Activated T-helper 1 cell treated with anti-CD3 and anti-CD28 coated beads, Interleukin-12 subunit alpha, Interleukin-12 subunit beta, Interleukin-2, Interleukin-4 antibody, amounts not matched to agents 30 ng/mL and 10 ng/mL and 1 ng/mL, durations not matched to agents 14 hours and 24 hours and 36 hours (primary cell): Measurements from ENCODE around the gene RNASE8. TPM values are rescaled to one million over a fixed set of nuclear protein-coding genes. Genes with fewer than 3 reads are reported as not detected.

Source experiments
- DNase-seq: peaks from one replicate; pipeline ENCODE4 v3.0.0; 2021; ENCODE audit warnings: low spot score
- H3K27ac Mint-ChIP-seq: one replicate; pipeline ENCODE4 v1.8.0; 2021; ENCODE audit warnings: mild to moderate bottlenecking, mixed read lengths
- H3K27me3 Mint-ChIP-seq: one replicate; pipeline ENCODE4 v1.8.0; 2022; ENCODE audit warnings: mild to moderate bottlenecking, moderate library complexity, mixed read lengths; ENCODE audit not compliant: insufficient read depth
- H3K36me3 Mint-ChIP-seq: one replicate; pipeline ENCODE4 v1.8.0; 2021; ENCODE audit warnings: low read depth, mixed read lengths
- H3K4me1 Mint-ChIP-seq: one replicate; pipeline ENCODE4 v1.8.0; 2021; ENCODE audit warnings: low read depth, mixed read lengths
- H3K4me3 Mint-ChIP-seq: one replicate; pipeline ENCODE4 v1.8.0; 2021; ENCODE audit warnings: mild to moderate bottlenecking, moderate library complexity, mixed read lengths
- H3K9me3 Mint-ChIP-seq: one replicate; pipeline ENCODE4 v1.8.0; 2021; ENCODE audit warnings: mixed read lengths
- intact Hi-C: fragments of 100-400 bp; cut with micrococcal nuclease; formaldehyde crosslinking; loops from one replicate; pipeline ENCODE4 v1.15.1; 2024
- total RNA-seq: library from RNA; stranded (reverse); gene quantifications from 2 replicates; pipeline ENCODE4 v1.2.3, GENCODE V29; 2022

The RNASE8 gene
- total RNA-seq, 1 donor from 2014 or later: not detected

DNA sequence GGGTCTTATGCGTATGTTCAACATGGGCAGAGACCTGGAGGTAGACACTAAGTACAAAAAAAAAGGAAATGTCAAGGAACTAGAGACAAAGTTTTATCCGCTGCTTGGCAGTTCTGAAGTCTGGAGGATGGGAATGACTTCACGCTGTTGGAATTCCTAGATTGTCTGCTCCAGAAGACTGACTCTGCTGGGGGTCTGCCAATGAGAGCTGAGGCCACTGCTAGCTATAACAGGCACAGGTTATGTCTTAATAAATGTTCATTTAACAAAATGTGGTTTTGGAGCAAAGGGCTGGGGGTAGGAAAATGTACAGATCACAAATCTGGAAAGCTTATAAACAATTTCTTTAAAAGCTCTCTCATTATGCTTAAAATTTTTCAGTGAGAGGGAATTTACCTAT, 5.9 kb downstream of the RNASE8 start:
- H3K27me3 Mint-ChIP-seq: peaks cover 57% of the 10 kb centered on the region
- H3K27ac Mint-ChIP-seq: no peak overlapping the region
- no peaks in the 10 kb centered on the region for H3K9me3 Mint-ChIP-seq
- intact Hi-C loops: no loop called here
- no peaks in the 10 kb centered on the region for H3K36me3 Mint-ChIP-seq
- no peak overlapping the region for H3K4me3 Mint-ChIP-seq
- H3K4me1 Mint-ChIP-seq: peaks cover 2% of the 10 kb centered on the region
- DNase-seq: no peak

- no peaks in the 10 kb centered on the region for H3K9me3 Mint-ChIP-seq
- peaks cover 25% of the 10 kb centered on the region for H3K4me1 Mint-ChIP-seq
- peaks cover 71% of the 10 kb centered on the region for H3K27me3 Mint-ChIP-seq
- no peak for DNase-seq
- no peak overlapping the region for H3K27ac Mint-ChIP-seq
- intact Hi-C loops: loop anchor here (1.0 kb wide), 1 partner anchor 25 kb away; no protein-coding TSS in a partner anchor
- H3K4me3 Mint-ChIP-seq: no peak overlapping the region
- no peaks in the 10 kb centered on the region for H3K36me3 Mint-ChIP-seq
These were observed 9.4 kb downstream of the RNASE8 start for GRCh38 chr14:21066882-21067502.

GRCh38 chr14:21068521-21069387, 11.1 kb downstream of the RNASE8 start:
- H3K9me3 Mint-ChIP-seq: no peaks in the 10 kb centered on the region
- peaks cover 70% of the 10 kb centered on the region for H3K27me3 Mint-ChIP-seq
- peak overlapping the region; percentile 29 for H3K27ac Mint-ChIP-seq
- no peaks in the 10 kb centered on the region for H3K36me3 Mint-ChIP-seq
- no peak for DNase-seq
- peak overlapping the region; percentile 70 for H3K4me3 Mint-ChIP-seq
- intact Hi-C loops: loop anchor here (1.0 kb wide), 2 partner anchors 19 to 39 kb away; no protein-coding TSS in a partner anchor
- peaks cover 32% of the 10 kb centered on the region for H3K4me1 Mint-ChIP-seq

DNA sequence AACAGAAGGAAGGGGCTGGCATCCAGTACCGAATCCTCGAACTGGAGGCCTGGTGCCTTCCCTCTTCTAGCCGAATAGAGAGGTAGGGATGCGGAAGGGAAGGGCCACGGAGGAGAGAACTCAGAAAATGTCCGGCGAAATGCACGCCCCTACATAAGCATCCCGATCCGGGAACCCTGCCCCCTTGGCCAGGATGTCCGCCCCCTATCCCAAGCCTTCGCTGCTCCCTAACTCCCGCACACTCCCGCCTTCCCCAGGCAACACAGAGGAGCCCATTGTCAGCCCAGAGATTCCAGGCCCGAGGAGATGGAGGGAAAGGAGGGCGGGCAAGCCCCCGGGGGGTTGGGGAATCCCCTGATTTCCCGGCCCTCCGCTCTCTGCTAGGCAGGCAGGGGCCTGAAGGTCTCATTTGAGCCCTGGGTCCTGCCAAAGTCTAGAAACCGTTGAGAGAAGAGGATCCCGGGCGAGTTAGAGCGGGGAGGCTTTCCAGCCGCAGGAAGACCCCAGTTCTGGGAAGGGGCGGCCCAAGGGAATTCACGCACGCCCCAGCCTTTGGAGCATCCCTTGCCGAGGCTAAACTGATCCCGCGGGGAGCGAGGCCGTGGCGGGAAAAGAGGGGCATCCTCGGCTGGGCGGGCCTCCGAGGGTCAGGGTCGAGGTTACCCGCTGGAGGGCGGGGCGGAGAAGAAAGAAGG, 11.9 kb downstream of the RNASE8 start:
- peaks cover 32% of the 10 kb centered on the region for H3K4me1 Mint-ChIP-seq
- no peaks in the 10 kb centered on the region for H3K36me3 Mint-ChIP-seq
- intact Hi-C loops: no loop called here
- no peak overlapping the region for H3K27ac Mint-ChIP-seq
- peak overlapping the region; percentile 70 for H3K4me3 Mint-ChIP-seq
- no peaks in the 10 kb centered on the region for H3K9me3 Mint-ChIP-seq
- peaks cover 70% of the 10 kb centered on the region for H3K27me3 Mint-ChIP-seq
- DNase-seq: no peak

DNA sequence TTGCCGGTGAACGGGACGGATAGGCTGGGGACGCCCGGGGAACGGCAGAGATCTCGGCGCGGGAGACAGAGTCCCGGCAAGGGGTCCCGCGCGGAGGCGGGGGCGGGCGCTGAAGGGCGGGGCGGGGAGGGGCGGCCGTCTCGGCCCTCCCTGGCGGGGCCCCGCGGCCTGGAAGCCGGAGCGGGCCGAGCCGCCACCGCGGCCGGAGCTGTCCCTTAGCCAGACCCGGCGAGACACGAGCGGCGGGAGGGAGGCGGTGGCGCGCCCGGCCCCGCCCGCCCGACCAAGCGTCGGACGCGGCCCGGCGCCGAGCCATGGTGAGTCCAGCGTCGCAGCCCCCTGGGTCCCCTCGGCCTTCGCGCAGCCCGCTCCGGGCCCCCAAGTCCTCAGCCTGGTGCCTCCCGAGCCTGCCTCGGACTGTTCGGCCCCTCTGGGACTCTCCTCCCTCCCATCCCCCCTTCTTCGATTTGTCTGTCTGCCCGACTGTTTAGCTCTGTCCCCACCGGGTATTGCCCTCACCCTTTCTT, 12.5 kb downstream of the RNASE8 start, which contains the start of gene ARHGEF40:
TSS of gene ARHGEF40 (plus strand) at position 222 of the 527 bp plus-strand sequence. CDS start at position 315, 93 bp downstream.
- Mint-ChIP-seq H3K9me3 (no peaks in the 10 kb centered on the region), H3K36me3 (no peaks in the 10 kb centered on the region), H3K4me3 (peak within 1 kb of the TSS; percentile 70), H3K4me1 (peaks cover 32% of the 10 kb centered on the region), H3K27ac (no peak within 1 kb of the TSS), H3K27me3 (peaks cover 70% of the 10 kb centered on the region)
- DNase-seq: no peak
- intact Hi-C loops: no loop called here

DNA sequence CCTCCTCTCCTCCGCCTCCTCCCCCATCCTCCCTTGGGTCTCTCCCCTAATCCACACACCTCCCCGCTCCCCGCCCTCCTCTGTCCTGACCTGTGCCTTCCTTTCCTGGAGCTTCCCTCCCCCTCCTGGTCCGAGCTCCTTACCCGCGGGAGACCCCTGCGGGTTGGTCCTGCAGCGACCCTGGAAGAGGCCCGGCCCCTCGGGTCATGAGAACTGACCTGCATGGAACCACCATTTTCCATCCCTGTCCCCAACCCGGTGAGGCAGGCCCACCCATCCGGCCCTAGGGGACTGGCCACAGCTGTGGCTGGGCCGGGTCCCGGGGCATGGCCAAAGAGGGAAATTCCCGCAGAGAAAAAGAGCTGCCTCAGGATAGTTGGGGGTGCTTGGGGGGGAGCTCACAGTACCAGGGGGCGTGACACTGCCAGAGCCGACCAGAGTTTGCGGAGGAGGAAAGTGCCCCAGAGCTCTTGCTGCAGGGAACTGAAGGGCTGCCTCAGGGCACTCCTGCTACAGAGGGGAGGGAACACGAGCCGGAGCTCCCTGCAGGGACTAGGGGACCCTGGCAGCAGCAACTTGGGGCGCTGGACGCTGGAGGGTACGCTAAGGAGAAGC, 13.1 kb downstream of the RNASE8 start:
- Mint-ChIP-seq H3K36me3 (no peaks in the 10 kb centered on the region), H3K27ac (no peak overlapping the region), H3K27me3 (peaks cover 66% of the 10 kb centered on the region), H3K4me3 (peak overlapping the region; percentile 70), H3K9me3 (no peaks in the 10 kb centered on the region), H3K4me1 (peaks cover 32% of the 10 kb centered on the region)
- intact Hi-C loops: no loop called here
- DNase-seq: no peak

DNA sequence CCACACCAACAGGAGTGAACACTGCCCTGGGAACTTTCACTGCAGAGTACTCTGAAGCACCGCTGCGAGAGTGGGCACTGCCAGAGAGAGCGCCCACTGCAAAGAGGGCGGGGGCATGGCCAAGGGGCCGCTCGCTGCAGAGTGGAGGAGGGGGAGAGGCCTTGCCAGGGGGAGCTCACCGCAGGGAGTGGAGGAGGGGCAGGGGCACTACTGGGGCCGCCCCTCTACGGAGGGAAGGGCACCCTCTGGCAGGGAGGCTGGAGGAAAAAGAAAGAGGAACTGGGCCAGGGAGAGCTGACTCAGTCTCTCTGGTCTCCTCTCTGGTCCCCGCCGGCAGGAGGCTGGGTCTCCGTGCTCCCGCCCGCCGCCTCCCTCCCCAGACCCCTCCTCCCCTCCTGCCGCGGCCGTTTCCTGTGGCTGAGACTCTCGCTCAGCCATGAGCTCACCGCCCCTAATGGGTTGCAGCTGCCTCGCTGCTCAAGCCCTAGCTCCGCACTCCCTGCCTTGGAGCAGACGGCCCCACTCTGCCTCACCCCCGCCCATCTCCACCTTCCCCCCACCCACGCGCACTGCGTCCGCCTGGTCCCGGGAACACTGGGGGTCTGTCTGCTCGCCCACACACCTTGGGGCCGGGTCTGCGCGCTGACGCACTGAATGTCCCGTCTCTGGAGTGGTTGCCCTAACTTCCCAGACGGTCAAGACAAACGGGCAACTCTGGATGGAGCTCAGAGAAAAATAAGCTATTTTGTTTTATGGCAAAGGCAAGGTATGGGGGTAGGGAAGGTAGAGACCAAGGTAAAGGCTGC, 13.8 kb downstream of the RNASE8 start:
- peak overlapping the region; percentile 70 for H3K4me3 Mint-ChIP-seq
- H3K9me3 Mint-ChIP-seq: no peaks in the 10 kb centered on the region
- intact Hi-C loops: no loop called here
- peaks cover 32% of the 10 kb centered on the region for H3K4me1 Mint-ChIP-seq
- peaks cover 63% of the 10 kb centered on the region for H3K27me3 Mint-ChIP-seq
- no peak overlapping the region for H3K27ac Mint-ChIP-seq
- no peak for DNase-seq
- H3K36me3 Mint-ChIP-seq: no peaks in the 10 kb centered on the region

DNA sequence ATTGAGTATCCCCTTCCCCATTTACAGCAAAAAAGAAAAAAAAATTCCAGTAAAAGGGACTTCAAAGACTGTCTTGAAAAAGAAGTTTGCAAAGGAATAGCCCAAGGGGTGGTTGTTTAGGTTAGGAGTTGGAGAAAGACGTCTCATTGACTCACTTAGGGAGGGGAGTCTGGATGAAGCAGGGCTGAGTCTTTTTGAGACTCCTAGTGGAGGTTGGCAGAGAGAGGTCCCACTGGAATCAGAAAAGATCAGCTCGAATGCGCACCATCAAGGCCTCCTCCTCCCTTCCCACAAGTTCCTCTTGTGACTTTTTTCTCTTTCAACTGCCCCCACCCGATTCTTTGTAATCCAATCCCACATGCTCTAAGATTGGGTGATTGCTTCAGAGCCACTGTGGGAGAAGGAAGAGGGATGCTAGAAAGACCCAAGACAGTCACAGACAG, 14.4 kb downstream of the RNASE8 start:
- H3K4me3 Mint-ChIP-seq: peak overlapping the region; percentile 57
- H3K9me3 Mint-ChIP-seq: no peaks in the 10 kb centered on the region
- H3K36me3 Mint-ChIP-seq: no peaks in the 10 kb centered on the region
- H3K27me3 Mint-ChIP-seq: peaks cover 57% of the 10 kb centered on the region
- DNase-seq: no peak
- intact Hi-C loops: no loop called here
- peaks cover 32% of the 10 kb centered on the region for H3K4me1 Mint-ChIP-seq
- no peak overlapping the region for H3K27ac Mint-ChIP-seq

GRCh38 chr14:21072781-21073339, 15.2 kb downstream of the RNASE8 start:
- Mint-ChIP-seq H3K27me3 (peaks cover 50% of the 10 kb centered on the region), H3K27ac (no peak overlapping the region), H3K4me1 (peaks cover 32% of the 10 kb centered on the region), H3K36me3 (no peaks in the 10 kb centered on the region), H3K9me3 (no peaks in the 10 kb centered on the region), H3K4me3 (no peak overlapping the region)
- intact Hi-C loops: no loop called here
- DNase-seq: no peak

DNA sequence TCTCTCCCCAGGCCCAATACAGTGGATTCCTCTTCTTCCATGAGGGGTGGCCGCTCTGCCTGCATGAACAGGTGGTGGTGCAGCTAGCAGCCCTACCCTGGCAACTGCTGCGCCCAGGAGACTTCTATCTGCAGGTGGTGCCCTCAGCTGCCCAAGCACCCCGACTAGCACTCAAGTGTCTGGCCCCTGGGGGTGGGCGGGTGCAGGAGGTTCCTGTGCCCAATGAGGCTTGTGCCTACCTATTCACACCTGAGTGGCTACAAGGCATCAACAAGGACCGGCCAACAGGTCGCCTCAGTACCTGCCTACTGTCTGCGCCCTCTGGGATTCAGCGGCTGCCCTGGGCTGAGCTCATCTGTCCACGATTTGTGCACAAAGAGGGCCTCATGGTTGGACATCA, 16.3 kb downstream of the RNASE8 start:
- Mint-ChIP-seq H3K4me3 (no peak overlapping the region), H3K36me3 (no peaks in the 10 kb centered on the region), H3K9me3 (no peaks in the 10 kb centered on the region), H3K27ac (no peak overlapping the region), H3K27me3 (peaks cover 44% of the 10 kb centered on the region), H3K4me1 (peaks cover 25% of the 10 kb centered on the region)
- intact Hi-C loops: no loop called here
- DNase-seq: no peak

DNA sequence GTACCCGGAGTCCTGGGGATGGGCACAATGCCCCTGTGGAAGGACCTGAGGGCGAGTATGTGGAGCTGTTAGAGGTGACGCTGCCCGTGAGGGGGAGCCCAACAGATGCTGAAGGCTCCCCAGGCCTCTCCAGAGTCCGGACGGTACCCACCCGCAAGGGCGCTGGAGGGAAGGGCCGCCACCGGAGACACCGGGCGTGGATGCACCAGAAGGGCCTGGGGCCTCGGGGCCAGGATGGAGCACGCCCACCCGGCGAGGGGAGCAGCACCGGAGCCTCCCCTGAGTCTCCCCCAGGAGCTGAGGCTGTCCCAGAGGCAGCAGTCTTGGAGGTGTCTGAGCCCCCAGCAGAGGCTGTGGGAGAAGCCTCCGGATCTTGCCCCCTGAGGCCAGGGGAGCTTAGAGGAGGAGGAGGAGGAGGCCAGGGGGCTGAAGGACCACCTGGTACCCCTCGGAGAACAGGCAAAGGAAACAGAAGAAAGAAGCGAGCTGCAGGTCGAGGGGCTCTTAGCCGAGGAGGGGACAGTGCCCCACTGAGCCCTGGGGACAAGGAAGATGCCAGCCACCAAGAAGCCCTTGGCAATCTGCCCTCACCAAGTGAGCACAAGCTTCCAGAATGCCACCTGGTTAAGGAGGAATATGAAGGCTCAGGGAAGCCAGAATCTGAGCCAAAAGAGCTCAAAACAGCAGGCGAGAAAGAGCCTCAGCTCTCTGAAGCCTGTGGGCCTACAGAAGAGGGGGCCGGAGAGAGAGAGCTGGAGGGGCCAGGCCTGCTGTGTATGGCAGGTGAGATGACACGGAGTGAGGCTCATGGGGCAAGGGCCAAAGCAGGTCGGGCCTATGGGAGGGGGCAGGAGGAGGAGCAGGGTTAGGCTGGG, 17.0 kb downstream of the RNASE8 start:
- H3K4me3 Mint-ChIP-seq: no peak overlapping the region
- DNase-seq: no peak
- no peak overlapping the region for H3K27ac Mint-ChIP-seq
- H3K36me3 Mint-ChIP-seq: no peaks in the 10 kb centered on the region
- intact Hi-C loops: no loop called here
- H3K4me1 Mint-ChIP-seq: peaks cover 18% of the 10 kb centered on the region
- no peaks in the 10 kb centered on the region for H3K9me3 Mint-ChIP-seq
- H3K27me3 Mint-ChIP-seq: peaks cover 37% of the 10 kb centered on the region
